ENCODE measurements around the gene BCAP29.
"Not testable (repeated sequence)": the region's sequence is repeated elsewhere in the genome, so short reads cannot be mapped to it uniquely, and the experiment has no call there.

BCAP29 gene, protein sequence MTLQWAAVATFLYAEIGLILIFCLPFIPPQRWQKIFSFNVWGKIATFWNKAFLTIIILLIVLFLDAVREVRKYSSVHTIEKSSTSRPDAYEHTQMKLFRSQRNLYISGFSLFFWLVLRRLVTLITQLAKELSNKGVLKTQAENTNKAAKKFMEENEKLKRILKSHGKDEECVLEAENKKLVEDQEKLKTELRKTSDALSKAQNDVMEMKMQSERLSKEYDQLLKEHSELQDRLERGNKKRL

DNA sequence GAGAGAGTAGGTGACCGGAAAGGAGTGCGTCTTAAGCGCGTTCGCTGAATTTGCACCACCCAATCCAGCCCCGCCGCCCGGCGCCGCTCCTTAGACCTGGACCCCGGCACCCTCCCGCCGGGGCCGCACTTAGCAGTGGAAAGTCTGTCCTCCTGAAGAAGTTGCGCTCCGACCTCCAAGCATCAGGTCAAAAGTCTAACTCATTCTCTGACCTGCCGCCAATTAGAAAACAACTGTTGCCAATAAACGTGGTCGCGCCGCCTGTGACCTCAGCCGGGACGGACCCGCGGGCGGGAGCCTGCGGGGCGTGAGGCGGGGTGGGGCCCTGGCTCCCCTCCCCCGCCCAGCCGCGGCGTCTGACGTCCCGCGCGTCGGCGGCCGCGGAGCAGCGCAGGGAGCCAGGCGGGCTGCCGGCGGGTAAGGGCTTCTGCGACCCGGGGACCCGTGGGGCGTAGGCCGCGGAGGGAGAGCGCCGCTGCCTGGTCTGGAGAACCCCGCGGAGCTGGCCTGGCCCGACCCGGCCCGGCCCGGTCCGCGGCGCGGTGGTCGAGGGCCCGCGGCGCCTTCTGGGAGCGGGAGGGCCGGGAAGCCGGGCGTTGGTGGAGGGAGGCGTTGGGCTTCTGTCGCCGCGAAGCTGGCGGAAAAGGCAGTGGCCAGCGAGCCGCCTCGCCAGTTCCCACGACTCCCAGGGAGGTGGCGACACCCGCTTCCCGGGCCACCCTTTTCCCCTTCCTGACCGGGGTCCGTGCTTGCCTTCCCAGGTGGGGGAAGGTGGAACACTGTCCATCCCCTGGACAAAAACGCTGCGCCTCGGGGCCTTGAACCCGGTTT lies at the start of gene BCAP29:
BCAP29 (plus strand) TSS at position 362 of the 831 bp plus-strand sequence. CDS start 527 bp downstream, outside the sequence.
- peak; percentile 48 for DNase-seq

DNA sequence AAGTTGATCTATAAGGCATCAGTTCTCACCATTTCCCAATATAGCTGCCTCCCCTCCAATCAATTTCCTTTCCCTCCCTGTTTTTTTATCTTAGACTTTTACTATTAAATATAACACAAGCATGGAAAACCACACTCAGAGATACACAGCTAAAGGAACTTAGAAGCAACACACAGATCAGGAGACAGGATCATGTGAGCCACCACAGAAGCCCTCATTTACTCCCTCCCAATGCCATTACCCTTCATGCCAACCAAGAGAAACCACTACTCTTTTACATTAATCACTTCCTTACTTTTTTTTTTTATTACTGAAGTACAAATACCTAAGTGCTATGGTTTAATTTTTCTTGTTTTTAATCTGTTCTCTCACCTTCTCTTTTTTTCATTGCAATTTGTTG lies 49.3 kb upstream of the BCAP29 start:
- no peak for DNase-seq

DNA sequence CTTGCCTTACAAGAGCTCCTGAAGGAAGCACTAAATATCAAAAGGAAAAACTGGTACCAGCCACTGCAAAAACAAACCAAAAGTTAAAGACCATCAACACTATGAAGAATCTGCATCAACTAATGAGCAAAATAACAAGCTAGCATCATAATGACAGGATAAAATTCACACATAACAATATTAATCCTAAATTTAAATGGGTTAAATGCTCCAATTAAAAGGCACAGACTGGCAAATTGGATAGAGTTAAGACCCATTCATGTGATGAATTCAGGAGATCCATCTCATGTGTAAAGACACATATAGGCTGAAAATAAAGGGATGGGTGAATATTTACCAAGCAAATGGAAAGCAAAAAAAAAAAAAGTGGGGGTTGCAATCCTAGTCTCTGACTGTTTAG lies 45.9 kb upstream of the BCAP29 start:
- DNase-seq, result no peak

DNA sequence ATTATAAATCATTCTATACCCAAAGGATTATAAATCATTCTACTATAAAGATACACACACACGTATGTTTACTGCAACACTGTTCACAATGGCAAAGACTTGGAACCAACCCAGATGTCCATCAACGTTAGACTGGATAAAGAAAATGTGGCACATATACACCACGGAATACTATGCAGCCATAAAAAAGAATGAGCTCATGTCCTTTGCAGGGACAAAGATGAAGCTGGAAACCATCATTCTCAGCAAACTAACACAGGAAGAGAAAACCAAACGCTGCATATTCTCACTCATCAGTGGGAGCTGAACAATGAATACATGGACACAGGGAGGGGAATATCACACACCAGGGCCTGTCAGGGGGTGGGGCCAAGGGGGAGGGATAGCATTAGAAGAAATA lies 42.8 kb upstream of the BCAP29 start:
- not testable (repeated sequence) for DNase-seq

DNA sequence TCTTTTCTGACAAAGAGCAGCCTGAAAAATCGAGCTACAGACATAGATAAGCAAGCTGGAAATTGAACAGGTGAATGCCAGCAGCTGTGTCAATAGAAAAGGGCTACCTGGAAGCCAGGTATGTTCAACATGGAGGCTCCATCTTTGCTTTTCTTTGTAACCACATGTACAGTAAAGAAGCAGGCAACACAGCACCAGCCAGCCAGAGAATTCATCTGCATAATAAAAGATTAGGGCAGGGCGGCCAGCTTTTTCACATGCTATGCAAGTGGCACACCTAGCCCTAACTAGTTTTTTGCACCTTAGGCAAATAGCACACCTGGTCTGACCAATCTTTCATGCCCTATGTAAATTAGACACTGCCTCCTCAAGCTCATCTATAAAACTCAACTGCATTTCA lies 42.0 kb upstream of the BCAP29 start:
- DNase-seq, result no peak

DNA sequence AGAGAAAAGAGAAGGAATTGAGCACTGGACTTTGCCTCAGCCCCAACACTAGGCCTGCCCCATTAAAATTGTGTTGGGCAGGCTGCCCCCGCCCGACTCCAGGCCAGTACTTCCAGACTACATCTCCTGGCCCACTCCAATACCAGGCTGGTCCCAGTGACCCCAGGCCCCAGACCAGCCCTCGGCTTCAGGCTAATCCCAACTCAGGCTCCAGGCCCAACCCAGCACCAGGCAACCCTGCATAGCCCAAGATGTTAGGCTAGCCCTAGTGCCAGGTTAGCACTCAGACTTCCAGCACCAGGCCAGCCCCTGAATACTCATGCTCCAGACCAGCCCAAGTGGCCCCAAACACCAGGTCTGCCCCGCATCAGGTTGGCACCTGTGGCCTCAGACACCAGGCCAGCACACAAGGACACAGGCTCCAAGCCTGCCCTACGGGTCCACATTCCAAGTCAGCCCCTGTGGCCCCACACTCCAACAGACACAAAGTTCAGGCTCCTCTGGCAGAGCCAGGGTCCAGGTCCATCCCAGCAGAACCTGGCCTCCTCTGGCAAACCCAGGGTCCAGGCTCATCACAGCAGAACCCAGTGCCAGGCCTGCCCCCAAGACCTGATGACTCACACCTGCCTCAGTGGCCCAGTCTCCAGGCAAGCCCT lies 36.6 kb upstream of the BCAP29 start:
- no peak for DNase-seq

DNA sequence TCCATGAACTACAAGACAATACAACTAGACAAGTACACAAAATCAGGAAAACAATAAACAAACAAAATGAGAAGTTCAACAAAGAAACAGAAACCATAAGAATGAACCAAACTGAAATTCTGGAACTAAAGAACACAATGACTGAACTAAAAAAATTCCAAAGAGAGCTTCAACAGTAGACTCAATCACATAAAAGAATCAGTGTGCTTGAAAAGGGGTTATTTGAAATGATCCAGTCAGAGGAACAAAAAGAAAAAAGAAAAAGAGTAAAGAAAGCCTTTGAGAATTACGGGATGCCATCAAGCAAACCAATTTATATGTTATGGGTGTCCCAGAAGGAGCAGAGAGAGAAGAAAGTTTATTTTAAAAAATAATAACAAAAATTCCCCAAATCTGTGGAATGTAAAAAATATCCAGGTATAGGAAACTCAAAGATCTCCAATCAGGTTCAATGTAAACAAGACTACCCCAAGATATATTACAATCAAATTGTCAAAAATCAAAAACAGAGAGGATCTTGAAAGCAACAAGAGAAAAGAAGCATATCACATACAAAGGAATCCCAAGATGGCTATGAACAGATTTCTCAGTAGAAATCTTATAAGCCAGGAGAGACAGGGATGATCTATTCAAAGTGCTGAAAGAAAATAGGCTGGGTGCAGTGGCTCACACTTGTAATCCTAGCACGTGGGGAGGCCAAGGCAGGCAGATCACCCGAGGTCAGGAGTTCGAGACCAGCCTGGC lies 35.0 kb upstream of the BCAP29 start:
- no peak for DNase-seq

DNA sequence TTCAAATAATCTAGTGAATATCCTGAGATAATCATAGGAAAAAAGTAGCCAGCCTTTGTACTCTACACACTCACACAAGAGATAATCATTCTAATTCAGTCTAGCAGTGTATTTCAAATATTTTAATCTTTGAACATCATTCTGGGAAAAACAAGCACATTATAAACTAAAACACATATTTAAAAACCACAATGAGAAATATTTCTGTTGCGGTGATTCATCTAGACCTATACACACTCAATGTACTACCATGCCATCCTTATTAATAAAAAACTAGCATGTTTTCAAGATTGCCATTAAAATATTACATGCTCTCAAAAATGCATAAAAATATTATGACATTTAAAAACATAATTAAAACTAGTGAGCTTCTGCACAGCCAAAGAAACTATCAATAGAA lies 28.1 kb upstream of the BCAP29 start:
- no peak for DNase-seq

DNA sequence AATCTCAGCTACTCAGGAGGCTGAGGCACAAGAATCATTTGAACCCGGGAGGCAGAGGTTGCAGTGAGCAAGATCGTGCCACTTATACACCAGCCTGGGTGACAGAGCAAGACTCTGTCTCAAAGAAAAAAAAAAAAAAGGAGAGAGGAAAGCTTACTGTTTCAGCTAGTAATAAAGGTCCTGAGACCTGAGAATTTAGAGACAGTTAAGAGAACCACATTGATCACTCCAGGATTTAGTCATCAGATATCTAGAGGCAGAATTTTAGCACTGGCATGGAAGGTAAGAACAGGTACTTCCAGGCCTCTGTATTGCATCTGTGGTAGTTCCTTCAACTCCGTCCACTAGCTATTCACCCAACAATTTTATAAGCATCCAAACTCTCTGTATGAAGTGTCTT lies 24.2 kb upstream of the BCAP29 start:
- DNase-seq, result no peak

DNA sequence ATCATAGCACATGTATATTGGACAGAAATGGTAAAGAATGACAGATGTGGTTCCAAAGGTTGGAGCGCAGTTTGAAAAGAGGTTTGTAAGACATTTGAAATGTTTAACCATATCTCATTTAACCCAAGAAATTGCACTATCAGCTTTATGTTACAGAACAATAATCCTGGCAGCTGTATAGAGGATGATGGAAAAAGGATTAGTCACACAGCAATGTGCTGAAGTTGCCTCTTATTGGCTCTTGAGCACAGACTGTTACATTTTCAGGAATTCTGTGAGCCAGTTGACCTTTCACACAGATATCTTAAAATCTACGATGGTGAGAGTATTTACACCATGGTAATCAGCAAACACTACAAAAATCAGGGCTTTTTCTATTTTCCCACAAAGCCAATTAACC lies 20.2 kb upstream of the BCAP29 start:
- no peak for DNase-seq

DNA sequence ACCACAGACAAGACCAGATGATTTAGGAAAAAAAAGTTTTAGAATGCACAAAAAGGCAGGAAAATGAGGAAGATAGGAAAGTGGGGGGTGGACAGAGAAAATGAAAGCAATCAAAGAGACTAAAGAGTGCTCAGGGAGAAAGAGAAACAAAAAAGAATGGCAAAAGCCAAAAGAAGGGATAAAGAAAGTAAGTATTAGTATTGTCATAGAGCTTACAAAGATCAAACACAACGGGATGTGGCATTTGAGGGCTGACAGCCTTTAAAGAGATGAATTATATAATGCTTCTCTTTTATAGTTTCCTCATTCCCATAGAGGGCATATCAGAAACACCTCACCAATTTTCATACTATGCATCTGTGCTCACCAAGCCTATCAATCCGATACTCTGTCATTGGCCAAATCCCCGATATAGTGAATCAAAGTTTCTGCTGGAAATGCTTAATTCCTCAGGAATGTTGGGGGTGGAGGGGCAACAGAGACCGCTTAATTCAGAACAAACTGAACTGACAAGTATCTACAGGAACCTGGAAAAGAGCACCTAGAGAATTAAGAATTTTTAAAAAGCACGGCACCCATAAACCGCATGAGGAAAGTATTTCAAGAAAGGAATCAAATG lies 19.0 kb upstream of the BCAP29 start:
- no peak for DNase-seq

DNA sequence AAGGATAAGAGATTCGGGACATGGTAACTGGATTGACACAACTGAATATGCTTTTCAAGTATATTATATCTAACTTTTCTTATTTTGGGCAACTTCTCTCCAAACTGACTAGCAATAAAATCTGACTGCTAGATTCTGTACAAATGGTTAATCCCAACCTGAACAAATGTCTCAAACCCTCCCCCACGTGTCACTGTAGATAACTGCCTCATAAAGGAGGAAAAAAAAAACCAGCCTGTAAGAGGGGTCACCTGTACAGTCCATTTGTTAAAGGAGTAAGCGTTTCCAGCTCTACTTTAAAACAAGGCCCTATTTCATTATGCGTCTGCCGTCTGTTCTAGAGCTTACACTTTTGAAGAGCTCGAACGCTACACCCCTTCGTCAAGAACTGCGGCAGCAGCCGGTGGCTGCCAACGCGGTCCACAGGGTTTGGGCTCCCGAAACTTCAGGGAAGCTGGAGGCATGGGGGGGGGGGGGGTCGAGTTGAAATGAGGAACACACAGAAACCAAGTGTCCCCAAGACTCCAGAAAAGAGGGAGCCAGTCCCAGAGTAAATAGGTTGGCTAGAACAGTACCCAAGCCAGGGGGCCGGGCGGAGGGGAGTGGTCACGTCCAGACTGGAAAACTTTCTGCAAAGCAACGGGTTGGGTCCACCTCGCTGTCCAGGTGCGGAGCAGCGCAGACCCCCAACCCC lies 16.8 kb upstream of the BCAP29 start:
- no peak for DNase-seq

DNA sequence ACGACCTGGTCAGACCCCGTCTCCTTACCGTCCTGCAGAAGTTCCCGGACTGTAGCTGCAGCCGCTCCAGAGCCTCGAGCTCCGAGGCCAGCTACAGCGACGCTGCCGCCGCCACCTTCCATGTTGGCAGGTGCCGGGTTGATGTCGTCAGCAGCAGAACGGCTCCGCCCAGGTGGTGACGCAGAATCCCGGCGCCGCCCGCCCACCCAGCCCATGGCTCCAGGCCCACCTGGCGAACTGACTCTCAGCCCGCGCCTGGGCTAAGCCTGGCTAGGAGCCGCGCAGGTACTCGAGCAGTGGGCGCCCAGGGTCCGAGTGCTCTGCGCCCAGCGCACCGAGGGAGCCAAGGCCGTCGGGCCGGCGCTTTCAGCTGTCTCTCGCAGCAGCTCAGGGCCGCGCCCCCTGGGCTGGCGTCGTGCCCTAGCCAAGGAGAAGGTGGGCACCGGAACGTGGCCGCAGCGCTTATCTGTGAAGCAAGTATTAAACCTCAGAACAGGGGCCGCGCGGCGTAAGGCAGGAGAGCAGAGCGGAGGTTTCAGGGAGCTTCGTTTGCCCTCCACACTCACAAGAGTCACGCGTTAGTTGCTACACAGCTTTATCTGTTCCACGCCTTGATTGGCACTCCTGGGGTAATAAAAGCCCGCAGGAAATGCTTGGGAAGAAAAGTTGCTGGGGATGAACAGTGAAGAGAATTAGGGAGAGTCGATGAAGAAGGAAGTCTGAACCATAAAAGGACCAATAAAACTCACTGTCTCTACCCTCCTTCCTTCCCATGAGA lies 16.1 kb upstream of the BCAP29 start, which contains the start of the genes COG5 and DUS4L:
COG5 (minus strand) TSS at position 146 of the 778 bp plus-strand sequence; CDS start at position 122, 24 bp downstream.
DUS4L (plus strand) TSS at position 197 of the 778 bp plus-strand sequence. CDS start 3,100 bp downstream, outside the sequence.
- peak; percentile 83 for DNase-seq

DNA sequence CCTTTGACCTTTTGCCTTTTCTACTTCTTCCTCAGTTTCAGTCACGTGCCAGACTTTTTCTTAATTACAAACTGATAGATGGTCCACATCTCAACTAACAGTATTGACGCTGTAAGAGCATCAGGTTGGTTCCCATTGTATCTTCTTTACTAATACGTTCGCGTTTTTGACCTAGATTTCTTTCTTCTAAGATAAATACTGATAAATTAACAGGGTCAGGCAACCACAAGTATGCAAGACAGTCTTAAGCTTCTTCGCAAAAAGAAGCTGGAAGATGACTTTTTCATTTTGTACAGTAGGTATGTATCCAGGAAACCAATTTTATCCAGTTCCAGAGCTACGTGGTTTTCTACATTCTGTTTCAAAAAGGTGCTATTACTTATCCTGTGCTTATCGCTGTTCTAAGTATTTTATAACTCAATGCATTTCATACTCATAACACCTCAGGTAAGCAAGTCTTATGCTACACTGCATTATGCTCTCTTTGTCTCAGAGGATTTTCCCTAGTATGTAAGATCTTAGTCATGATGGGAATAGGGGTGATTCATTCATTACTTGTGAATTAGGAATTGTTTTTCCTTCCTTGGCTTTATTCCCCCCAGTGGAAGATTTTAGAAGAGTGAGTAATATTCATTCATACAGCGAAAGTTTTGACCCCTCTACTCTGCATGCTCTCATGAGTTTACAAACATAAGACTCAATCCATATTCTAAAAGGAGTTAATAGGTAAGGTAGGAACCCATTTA lies 15.3 kb upstream of the BCAP29 start:
- DNase-seq, result no peak

DNA sequence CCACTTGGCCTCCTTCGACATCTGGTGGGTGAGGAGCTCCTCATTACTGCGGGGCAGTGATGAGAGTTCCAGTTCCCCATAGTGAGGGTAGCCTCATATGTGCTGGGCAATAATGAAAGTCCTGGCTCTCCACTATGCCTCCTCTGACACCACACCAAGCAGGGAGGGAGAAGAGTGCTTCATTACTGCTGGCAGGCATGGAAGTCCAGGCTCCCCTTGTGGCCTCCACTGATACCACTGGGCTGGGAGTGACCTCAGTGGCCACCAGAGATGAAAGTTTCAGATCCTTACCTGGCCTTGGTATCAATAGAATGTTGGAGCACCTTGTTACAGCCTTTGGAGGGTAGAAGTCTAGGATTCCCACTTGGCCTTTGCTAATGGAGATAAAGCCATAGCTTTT lies 9.7 kb upstream of the BCAP29 start:
- no peak for DNase-seq

DNA sequence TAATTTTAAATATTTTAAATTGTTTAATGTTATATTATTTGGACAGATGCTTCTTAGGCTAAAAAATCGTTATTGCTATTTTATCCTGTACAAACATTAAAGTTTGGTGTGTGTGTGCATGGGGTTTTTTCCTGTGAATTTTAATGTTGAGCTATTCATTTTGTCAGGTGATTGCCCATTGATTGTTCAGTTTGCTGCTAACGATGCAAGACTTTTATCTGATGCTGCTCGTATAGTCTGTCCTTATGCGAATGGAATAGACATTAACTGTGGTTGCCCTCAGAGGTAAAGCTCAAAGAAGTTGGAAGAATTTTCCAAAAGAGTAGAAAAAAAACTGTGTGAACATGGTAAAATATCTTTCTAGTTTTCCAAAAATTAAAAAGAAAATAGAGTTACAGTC lies 6.5 kb upstream of the BCAP29 start:
- DNase-seq, result no peak

DNA sequence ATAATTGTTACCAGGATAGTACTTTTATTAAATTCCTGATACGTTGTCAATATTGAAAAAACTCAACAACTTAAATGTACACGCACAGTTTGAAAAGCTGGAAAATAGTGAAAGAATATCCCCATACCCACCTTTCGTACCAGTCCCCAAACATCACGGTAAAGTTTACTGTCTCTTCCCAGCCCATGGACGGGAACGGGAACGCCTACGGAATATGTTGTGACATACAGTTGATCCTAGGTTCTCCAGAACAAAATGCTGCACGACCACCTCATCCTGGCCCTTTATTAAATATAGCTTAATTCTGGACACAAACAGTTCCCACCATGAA lies 527 bp upstream of the BCAP29 start:
- DNase-seq, result no peak

DNA sequence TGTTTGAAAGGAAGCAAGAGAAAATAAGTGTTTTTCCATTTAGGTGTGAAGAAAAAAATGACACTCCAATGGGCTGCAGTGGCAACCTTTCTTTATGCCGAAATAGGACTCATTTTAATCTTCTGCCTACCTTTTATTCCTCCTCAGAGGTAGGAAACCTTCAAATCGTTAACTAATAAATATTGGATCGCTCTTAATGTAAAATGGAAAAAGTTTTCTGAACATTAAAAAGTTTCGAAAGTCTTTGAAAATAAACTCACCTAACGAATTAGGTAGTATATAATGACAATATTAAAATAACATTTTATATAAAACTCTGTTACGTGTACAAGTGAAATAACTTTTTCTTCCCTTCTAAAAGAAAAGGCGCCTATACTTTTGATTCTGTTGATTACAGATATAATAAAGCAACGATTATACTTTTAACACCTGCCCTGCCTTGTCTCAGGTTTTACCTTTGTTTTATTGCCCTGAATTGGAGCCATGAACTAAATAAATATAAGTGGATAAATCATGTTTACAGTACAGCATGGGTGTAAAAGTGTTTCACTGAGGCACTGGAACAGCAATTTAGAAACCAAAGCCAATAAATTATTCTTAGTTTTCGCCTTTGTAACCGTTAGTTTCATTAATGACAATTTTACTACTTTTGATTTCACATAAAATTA lies 804 bp downstream of the BCAP29 start:
- no peak for DNase-seq

DNA sequence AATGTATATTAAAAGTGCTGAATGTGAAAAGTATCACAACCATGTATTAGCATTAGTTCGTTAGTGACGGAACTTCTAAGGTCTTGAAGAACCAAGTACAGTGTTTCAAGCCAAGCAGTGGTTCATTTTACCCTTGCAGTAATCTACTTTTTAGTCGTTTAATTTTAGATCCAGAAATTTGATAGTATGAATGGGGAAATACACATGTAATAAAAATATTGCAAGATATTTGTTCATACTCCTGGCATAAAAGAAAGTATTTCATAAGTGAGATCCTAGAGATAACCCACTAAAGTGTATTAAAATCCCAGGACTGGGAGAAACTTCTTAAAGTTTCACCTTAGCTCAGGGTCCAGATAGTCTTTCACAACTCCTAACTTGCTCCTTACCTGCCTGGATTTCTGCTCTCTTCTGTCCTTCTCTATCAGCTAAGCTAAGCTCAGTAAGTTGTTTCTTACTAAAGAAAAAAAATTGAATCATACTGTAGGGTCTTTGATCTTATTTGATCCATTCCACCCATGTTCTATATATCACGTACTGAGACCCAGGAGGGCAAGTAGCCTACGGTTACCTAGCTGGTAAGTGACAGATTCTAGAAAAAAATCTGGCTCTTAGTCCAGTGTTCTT lies 1.5 kb downstream of the BCAP29 start:
- no peak for DNase-seq
